Measurements from ENCODE around the gene CYB561A3.

CYB561A3 gene

DNA sequence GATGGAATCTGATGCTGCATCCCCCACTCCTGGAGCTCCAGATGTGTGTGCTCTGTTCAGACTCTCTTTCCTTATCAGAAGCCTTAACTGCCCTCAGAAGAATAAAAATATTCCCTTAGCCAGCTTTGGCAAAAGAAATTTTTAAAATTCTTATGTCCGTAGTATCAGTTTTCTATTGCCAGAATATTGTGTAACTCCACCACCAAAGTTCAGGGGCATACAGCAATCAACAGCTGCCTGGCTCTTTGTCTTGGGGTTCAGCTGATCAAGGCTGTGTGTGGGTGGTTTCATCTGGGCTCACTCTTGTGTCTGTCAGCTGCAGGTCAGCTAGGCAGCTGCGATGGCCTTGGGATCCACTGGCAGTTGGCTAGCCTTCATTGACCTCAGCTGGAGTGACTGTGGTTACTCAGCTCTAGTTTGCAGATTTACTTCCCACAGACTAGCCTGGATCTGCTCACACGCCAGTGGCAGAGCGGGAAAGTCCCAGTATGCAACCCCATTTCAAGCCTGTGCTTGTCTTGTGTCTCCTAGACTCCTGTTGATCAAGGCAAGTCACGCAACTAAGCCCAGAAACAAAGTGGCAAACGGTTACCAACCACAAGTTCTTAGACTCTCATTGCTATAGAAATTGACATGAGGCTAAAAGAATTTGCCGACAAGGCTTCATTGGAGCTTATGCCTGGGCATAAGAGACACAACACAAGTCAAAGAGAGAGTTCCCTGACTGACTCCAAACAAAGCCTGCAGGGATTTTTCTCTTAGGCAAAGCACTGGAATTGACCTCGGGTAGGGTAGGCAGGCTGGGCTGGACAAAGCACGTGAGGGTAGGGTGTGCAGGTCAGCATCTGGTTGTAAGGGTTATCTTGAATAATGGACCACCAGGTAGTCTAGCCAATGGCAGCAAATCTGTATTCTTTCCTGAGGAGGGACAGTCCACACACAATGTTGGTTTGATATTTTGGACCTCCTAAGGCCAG lies 8.0 kb upstream of the CYB561A3 start:
- no peak for DNase-seq

DNA sequence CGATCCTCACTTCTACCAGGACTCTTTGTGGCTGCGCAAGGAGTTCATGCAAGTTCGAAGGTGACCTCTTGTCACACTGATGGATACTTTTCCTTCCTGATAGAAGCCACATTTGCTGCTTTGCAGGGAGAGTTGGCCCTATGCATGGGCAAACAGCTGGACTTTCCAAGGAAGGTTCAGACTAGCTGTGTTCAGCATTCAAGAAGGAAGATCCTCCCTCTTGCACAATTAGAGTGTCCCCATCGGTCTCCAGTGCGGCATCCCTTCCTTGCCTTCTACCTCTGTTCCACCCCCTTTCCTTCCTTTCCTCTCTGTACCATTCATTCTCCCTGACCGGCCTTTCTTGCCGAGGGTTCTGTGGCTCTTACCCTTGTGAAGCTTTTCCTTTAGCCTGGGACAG lies 7.0 kb upstream of the CYB561A3 start:
- no peak for DNase-seq

DNA sequence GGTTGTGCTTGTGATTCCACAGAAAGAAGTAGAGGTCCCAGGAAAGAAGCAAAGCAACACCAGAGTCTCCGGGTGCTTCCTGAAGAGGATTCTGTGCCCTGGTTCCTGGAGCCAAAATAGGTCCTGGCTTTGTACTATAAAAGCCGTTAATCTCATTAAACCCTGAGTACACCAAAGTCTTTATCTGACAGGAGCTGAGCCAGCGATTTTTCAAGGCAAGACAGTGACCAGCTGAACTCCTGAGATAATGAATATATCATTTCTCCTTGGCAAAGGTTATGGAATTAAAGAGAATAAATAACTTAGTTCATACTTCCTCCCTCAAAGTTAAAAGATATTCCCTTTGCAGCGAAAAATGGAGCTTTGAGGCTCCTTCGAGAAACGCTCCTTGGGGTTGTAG lies 5.7 kb upstream of the CYB561A3 start:
- DNase-seq = no peak

DNA sequence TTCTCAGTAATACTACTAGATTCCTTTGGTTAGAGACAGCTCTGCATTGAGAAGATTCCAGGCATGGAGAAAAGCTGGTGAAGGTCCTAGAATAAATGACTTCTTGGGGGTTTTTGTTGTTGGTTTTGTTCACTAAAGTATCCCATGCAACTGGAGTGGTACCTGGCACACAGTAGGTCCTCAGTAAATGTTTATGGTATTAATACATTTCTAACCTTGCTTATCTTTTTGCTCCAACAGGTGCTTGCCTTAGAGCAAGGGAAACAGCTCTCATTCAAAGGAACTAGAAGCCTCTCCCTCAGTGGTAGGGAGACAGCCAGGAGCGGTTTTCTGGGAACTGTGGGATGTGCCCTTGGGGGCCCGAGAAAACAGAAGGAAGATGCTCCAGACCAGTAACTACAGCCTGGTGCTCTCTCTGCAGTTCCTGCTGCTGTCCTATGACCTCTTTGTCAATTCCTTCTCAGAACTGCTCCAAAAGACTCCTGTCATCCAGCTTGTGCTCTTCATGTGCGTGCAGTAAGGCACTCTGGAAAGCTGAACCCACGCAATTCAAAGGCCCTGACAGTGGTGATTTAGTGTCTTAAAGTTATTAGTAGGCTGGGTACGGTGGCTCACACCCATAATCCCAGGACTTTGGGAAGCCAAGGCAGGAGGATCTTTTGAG lies 2.5 kb upstream of the CYB561A3 start:
- DNase-seq = no peak

DNA sequence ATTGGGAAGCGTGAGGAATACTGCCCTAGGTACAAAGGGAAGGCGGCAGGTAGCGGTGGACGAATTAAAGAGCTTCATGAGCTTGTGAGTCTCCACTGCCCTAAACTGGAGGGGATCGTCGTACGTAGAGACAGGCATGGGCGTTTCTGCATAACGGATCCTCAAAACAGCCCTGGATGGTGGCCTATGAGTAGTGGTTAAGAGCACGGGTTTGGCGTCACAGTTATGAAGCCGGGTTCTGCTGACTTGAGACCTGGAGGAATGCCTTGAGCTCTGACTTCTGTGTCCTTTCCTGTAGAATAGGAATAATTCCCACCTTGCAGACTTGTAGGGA lies 827 bp upstream of the CYB561A3 start:
- peak; percentile 65 to 67 for DNase-seq

DNA sequence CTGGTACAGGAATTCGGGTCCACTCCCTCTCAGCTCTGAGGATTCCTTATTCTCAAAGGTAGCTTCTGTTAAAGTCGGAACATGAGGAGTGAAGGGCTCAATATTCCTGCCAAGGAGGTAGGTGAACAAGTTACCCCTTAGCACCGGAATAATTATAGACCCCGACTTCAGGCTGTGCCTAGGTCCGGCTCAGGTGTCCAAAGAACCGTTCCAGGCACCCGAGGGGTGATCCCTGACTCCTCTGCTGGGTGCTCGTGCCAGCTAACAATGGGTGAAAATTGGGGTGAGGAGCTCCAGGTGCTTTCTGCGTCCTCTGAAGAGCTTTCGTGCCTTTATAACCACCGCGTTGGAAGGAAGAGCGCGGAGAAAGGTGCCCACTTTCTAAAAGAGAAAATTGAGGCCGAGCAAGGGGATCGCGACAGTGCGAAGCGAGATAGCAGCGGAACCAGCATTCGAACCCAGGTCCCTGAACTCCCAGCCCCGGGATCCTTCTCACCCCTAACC lies 393 bp downstream of the CYB561A3 start:
- peak in 1 of 2 experiments; percentile 57 for DNase-seq

DNA sequence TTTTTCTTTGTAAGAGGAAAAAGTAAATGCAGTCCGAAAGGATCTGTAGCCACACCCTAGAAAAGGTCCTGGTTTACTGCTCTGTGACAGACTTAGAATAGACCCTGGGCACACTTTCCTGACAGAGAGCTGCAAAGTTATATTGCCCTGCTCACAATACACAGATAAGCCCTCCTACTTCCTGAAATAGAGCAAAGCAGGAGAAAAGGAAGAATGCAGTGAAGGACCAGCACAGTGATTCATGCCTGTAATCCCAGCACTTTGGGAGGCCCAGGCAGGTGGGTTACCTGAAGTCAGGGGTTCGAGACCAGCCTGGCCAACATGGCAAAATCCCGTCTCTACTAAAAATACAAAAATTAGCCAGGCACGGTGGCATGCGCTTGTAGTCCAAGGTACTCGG lies 2.2 kb downstream of the CYB561A3 start:
- DNase-seq = no peak

DNA sequence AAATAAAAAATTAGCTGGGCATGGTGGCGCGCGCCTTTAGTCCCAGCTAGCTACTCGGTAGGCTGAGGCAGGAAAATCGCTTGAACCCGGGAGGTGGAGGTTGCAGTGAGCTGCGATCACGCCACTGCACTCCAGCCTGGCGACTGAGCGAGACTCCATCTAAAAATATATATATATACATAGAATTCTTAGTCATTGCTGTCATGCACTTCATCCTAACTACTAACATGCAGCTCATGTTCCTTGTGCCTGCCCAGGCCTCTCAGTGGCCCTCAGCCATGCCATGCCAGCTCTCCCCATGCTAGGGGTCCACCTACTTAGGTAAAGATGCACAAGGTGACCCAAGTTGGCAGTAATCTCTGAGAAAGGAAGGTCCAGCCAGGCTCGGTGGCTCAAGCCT lies 3.1 kb downstream of the CYB561A3 start:
- no peak for DNase-seq

DNA sequence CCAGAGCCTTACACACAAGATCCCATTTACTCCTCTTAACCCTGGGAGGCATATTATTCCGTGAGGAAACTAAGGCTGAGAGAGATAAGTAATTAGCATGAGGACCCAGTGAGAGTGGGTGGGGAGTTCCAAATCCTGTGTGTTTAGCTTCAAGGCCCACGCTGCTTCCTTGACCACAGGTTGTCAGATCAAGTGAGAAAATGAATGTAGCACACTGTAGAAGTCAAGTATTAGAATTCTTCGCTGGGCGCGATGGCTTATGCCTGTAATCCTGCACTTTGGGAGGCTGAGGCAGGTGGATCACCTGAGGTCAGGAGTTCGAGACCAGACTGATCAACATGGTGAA lies 3.8 kb downstream of the CYB561A3 start:
- no peak for DNase-seq

DNA sequence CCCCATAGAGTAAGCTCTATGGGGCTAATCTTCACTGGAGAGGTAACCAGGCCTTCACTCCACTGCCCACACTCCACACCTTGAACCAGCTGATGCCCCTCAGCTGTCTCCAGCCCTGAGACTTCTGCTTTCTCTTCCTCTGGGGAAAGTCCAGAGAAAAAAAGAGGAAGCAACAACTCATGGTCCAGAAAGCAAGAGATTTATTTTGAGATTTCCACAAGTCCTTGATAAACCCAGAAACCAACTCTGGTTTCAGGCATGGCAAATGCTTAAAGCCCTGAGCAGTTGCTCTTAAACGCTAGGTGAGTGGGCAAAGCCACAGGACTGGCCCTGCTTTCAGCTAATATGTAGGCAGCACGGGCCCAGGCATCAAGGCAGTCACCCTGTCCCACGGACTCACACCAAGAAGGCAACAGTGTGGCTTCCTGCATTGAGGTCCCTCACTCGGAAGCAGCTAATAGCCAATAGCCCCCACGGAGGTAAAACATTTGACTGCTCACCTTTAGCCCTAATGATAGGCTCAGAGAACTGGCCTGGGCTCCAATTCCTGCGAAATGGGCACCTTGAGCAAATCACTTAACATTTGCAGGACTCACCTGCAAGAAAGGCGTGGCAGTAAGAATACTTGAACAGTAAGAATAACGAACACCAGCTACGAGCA lies 4.3 kb downstream of the CYB561A3 start:
- no peak for DNase-seq

DNA sequence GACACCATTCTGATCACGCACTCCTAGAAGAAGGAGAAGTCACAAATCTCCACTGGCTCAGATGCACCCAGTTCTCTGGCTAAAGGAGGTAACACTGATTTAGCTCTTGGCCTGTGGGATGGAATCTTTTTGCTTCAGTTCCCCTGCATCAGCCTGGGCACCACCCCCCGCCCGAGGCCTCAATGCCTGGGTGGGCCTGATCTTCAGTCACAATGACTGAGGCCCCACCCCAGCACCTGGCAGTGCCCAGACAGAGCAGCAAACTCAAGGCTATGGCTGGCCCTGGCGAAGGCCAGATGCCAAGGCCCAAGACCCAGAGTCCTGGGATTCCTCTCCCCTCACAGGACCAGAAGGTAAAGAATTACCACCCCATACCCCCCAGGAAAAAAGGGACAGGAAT lies 5.0 kb downstream of the CYB561A3 start:
- no peak for DNase-seq

DNA sequence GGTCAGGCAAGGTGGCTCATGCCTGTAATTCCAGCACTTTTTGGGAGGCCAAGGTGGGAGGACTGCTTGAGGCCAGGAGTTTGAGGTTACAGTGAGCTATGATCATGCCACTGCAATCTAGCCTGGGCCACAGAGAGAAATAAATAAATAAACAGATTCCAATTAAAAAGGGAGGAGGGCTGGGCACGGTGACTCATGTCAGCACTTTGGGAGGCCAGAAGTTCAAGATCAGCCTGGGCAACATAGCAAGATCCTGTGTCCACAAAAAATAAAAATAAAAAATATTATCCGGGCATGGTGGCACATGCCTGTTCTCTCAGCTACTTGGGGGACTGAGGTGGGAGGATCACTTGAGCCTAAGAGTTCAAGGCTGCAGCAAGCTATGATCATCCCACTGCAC lies 7.5 kb downstream of the CYB561A3 start:
- no peak for DNase-seq

DNA sequence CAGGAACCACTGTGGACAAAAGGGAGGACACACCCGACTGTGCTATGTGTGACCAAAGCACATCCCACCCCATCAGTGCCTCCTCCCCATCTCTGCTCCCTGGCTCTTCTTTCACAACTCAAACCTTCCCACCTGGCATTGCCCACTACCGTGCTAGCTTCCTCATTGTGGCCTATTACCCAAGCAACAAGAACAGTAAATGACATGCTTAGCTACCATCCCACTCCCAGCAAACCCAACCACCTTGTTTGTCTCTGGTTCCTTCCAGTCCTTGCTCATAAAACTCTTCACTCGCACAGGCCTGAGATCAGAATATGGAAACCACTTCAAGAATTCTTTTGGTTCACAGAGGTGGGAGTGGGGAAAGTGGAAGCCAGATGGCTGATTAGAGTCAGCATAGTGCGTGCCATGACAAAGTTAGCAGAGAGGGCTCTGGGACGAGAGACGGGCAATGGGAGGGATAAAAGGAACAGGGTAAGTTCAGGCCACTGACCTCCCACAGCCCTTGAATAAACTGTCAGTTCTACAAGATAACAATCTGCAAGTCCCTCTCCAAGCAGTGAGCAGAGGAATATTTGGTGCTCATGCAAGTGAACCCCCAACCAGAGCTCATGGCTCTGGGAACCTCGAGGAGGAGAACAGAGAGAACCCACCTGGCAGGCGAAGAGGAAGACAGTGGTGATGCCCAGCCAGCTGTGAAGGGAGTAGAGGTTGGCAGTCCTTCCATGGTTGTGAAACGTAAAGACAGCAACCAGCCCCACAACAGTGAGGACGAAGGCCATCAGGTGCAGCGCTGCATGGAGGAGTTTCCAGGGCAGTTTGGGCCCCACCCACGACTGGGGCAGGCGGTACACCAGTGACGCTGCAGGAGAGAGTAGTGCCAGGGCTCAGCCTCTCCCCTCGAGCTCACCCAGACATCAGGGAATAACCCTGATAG lies 8.3 kb downstream of the CYB561A3 start:
- DNase-seq = no peak

DNA sequence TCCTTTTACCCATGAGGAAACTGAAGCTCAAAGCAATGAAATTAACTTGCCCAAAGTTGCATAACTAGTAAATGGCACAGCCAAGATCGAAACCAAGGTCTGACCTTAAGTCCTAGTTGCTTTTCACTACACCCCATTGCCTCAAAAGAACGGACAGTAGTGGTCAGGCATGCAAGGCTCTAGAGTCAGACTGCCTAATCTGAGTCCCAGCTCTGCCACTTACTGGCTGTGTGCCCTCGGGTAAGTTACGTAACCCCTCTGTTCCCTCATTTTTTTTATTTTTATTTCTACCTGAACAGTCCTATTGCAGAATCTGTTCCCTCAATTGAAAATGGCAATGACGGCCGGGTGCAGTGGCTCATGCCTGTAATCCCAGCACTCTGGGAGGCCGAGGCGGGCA lies 9.6 kb downstream of the CYB561A3 start:
- no peak for DNase-seq

DNA sequence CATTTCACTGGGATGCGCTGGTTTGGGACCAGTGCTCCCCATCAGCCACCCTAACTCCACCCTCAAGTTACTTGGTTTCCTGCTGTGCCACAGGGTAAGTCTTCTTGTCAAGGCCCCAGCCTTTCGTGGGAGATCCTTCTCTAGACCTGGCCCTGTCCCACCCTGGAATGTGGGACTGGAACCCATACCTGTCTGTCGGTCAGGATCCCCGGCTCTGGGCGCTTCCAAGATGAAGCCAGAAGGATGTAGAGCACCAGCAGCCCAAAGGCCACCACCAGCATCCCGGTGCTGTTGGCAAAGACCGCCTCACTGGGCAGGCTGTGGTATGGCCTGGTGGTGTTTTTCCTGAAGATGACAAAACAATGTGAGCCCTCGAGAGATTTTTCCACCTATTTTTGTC lies 10.9 kb downstream of the CYB561A3 start:
- no peak for DNase-seq

DNA sequence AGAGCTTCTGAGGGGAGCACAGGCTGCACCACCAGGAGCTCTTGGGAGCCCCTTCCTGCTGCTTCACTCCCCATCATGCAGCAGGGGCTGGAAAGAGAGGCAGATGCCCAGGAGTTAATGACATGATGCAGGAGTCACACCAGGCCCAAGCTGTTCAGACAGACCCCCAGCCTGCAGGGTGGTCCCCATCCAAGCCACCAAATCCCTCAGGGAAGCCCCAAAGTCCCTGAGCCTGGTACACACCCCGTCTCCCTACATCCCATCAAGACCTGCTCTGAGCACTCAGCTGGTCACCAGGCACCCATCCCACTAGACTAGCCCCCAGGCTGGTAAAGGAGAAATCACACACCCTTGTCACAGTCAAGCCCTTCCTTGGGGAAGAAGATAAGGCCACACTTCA lies 11.3 kb downstream of the CYB561A3 start:
- no peak for DNase-seq

DNA sequence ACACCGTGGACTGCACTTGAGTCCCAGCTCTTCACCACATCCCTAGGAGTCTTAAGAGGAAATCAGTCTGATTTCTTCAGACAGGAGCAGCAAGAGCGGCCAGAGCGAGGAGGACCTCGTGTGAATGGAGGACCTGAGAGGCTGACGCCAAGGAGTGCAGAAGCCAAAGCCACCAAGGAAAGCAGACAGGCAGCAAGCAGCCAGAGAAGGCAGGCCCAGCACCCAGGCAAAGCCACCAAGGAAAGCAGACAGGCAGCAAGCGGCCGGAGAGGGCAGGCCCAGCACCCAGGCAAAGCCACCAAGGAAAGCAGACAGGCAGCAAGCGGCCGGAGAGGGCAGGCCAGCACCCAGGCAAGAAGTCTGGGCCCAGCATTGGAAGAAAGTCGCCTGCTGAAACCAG lies 11.8 kb downstream of the CYB561A3 start:
- no peak for DNase-seq

DNA sequence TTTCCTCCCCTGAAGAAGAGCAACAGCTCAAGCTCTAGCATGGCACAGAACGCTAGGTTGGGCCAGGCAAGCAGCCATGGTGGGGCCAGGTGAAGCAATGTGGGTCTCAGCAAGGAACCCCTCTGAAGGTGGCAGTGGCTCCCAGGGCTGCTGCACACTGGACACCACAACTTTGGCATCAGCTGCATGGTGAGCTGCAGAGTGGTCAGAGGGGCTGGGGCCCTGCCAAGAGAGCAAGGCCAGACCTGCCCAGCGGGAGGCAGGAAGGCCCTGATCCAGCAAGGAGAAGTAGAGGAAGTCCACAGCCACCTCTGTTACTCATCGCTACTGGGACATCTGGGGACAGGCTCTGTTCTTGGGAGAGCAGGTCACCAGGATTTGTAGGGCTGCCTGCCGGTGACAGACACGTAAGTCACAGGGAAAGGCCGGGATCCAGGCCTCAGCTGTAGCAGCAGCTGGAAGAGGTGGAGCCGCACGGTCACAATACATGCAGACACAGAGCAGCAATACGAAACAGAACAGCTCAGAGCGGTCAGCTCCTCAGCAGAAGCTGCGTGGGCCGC lies 12.4 kb downstream of the CYB561A3 start:
- DNase-seq = no peak

DNA sequence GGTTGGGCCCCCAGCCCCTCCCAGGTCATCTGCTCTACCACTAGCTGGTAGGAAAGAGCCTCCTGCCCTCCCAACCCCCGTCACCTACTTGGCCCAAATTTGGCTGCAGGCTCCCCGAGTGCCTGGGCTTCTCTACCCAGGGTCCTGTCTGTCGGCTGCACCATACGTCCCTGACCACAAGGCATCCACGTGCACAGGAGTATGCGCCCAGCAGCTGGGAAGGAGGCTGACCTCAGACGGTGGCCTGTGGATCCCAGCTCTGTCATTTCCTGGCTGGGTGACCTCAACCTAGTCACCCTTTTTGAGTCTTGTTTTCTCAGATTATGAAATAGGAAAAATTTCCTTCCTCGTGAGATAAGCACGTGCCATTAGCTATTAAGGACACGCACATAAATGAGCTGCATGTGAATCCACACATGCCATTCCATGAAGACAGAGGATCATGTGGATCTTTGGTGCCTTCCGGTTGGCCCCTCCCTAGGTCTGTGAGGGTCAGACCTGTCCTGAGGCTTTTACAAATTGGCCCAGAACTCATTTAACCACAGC lies 13.7 kb downstream of the CYB561A3 start:
- no peak for DNase-seq

DNA sequence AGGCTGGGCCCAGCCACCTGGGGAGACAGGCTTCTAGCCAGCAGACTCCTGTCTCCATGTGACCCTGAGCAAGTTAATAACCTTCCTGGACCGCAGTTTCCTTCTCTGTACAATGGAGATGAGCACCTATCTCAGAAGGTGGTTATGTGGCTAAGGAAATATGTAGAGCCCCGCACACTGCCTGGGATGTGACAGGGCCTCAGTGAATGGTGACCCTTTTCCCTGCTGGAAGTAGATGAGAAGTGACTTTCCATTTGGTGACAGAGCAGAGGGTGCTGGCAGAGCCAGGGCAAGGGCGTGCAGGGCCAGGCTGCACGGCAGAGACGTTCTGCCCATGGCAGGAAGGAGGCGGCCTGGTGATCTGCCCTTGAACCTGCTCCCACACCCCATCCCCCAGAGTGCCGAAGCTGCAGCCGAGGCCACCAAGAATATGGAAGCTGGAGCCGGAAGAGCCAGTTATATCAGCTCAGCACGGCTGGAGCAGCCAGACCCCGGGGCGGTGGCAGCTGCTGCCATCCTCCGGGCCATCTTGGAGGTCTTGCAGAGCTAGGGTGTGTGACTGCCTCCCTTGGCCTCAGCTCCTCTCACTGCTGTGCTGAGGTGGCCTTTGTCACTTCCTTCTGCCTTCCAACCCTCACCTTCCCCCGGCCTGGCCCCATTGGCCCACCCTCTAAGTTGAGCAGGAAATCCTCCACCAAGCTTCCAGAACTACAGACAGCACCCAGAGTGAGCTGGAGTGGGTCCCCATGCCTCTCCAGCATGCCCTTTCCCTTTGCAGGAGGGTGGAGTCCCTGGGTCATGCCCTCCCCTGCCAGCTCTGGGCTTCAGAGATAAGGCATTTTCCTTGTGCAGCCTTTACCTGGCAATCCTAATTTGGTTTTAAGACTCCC lies 15.5 kb downstream of the CYB561A3 start:
- no peak for DNase-seq

DNA sequence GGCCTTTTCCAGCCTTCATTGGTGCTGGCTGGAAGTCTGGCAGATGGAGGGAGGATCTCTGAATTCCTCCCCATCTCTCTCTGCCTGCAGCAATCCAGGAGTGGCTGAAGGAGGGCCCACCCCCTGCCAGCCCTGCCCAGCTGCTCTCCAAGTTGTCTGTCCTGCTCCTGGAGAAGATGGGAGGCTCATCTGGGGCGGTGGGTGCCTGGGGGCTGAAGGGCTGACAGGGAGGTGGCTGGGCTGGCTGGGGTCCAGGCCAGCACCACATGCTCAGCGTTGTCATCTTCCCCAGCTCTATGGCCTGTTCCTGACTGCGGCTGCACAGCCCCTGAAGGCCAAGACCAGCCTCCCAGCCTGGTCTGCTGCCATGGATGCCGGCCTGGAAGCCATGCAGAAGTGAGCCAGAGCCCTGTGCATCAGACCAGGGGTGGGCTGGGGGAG lies 16.5 kb downstream of the CYB561A3 start:
- no peak for DNase-seq

All from NCI-H526 (cell line).